K562 (cell line): ENCODE results near the gene MAPKAPK2. TPM values are rescaled to one million over a fixed set of nuclear protein-coding genes. Genes with fewer than 3 reads are reported as not detected.

ENCODE experiments used
- ATAC-seq: fragments of 200-7000 bp; cut with Tn5 transposase; 3 replicates; pipeline ENCODE4 v1.9.1; 2020; ENCODE audit warnings: moderate library complexity
- BruUV-seq: library from RNA; stranded (reverse); fragments of 400-500 nt; replicated peaks from 2 replicates; lab custom pipeline; 2021; lab: Mats Ljungman, UMichigan
- CTCF ChIA-PET: fragments of 300-600 bp; formaldehyde crosslinking; extraction: SDS; loops from one replicate; lab custom pipeline; 2021; ENCODE audit warnings: low intra/inter-chr PET ratio; lab: Yijun Ruan, JAX
- POLR2A ChIA-PET: fragments of 300-600, 350-650 bp; sonication (Branson Sonifier 250); formaldehyde crosslinking; extraction: SDS; loops from one replicate; lab custom pipeline; 2021; ENCODE audit warnings: antibody characterized with exemption, inconsistent platforms; lab: Yijun Ruan, JAX
- DNase-seq, 4 experiments: peaks; one replicate each; pipeline versions ENCODE4 v3.0.0 to v3.0.0-alpha.2; 2011 to 2018; ENCODE audit warnings: low spot score in 3 of 4, mixed read lengths in 3 of 4; ENCODE audit errors: extremely low read depth in 1 of 4
- FAIRE-seq: peaks from 2 replicates; lab custom pipeline; 2011; peaks lifted over from hg19 to GRCh38; lab: Jason Lieb, UNC
- H2AFZ ChIP-seq: 2 replicates; pipeline ENCODE4 v1.6.0; 2011; ENCODE audit warnings: low read depth, low read length, control low read depth, inconsistent platforms
- H3K27ac ChIP-seq: fragments of 200-600 bp; 3 replicates; pipeline ENCODE4 v1.8.0; 2011; ENCODE audit warnings: low read depth, mild to moderate bottlenecking, control low read depth, inconsistent platforms, low read length, moderate library complexity, mixed read lengths; ENCODE audit errors: extremely low read depth
- H3K27me3 ChIP-seq, 2 experiments: fragments of 300-600 bp in 1 of 2; 2 replicates in 1 of 2; 3 replicates in 1 of 2; pipeline versions ENCODE4 v1.6.0 to v1.8.0; 2011; ENCODE audit warnings: inconsistent platforms in 2 of 2, low read length in 2 of 2, mild to moderate bottlenecking in 1 of 2, mixed read lengths in 1 of 2, moderate library complexity in 1 of 2; ENCODE audit not compliant: control insufficient read depth in 2 of 2, insufficient read depth in 2 of 2
- H3K36me3 ChIP-seq: fragments of 300-600 bp; 3 replicates; pipeline ENCODE4 v1.8.0; 2011; ENCODE audit warnings: mild to moderate bottlenecking, low read length, inconsistent platforms; ENCODE audit not compliant: control insufficient read depth, insufficient read depth
- H3K4me1 ChIP-seq, 2 experiments: fragments of 200-600 bp in 1 of 2; replicated peaks in 1 of 2; 2 replicates in 1 of 2; 3 replicates in 1 of 2; pipeline versions ENCODE4 v1.5.1 to v1.8.0; 2011; ENCODE audit warnings: inconsistent platforms in 2 of 2, low read length in 2 of 2, mild to moderate bottlenecking in 1 of 2, mixed read lengths in 1 of 2, moderate library complexity in 1 of 2; ENCODE audit not compliant: control insufficient read depth in 2 of 2, insufficient read depth in 2 of 2
- H3K4me2 ChIP-seq: 2 replicates; pipeline ENCODE4 v1.6.1; 2011; ENCODE audit warnings: low read length, control low read depth, inconsistent platforms, mixed read lengths; ENCODE audit not compliant: insufficient read depth
- H3K4me3 ChIP-seq: fragments of 200-600 bp; sonication (generic), shearing (Covaris generic); 2 replicates; pipeline ENCODE4 v1.5.1; 2016; ENCODE audit warnings: control low read depth, inconsistent platforms
- H3K79me2 ChIP-seq: fragments of 200-600 bp; 3 replicates; pipeline ENCODE4 v1.8.0; 2011; ENCODE audit warnings: low read length, inconsistent platforms; ENCODE audit not compliant: control insufficient read depth, insufficient read depth
- H3K9ac ChIP-seq, 2 experiments: 2 replicates each; pipeline versions ENCODE4 v1.6.0 to v1.6.1; 2011; ENCODE audit warnings: low read depth in 2 of 2, low read length in 2 of 2, control low read depth in 1 of 2, inconsistent platforms in 1 of 2, mild to moderate bottlenecking in 1 of 2, mixed read lengths in 1 of 2; ENCODE audit not compliant: insufficient read depth in 1 of 2
- H3K9me1 ChIP-seq: one replicate; pipeline ENCODE4 v1.6.0; 2011; ENCODE audit warnings: inconsistent platforms, mild to moderate bottlenecking, low read length, moderate library complexity; ENCODE audit not compliant: control insufficient read depth, insufficient read depth
- H3K9me3 ChIP-seq: replicated peaks from 2 replicates; pipeline ENCODE4 v1.5.1; 2011; ENCODE audit warnings: low read depth, low read length, inconsistent platforms; ENCODE audit not compliant: control insufficient read depth, insufficient read depth
- H4K20me1 ChIP-seq: replicated peaks from 2 replicates; pipeline ENCODE4 v1.6.1; 2011; ENCODE audit warnings: low read length, inconsistent platforms, mixed read lengths; ENCODE audit not compliant: control insufficient read depth, insufficient read depth
- ATF1 ChIP-seq, 2 experiments: fragments of 450-650 bp in 1 of 2; IDR thresholded peaks; 2 replicates each; pipeline ENCODE4 v1.6.1; 2016; ENCODE audit warnings: missing compliant biosample characterization in 1 of 2, missing genetic modification characterization in 1 of 2
- BRD4 ChIP-seq: fragments of 200-600 bp; sonication (generic); IDR thresholded peaks from 2 replicates; pipeline ENCODE4 v1.6.1; 2017; ENCODE audit warnings: inconsistent platforms
- CHD4 ChIP-seq: fragments of 200-600 bp; sonication (generic); IDR thresholded peaks from 3 replicates; pipeline ENCODE4 v1.6.1; 2012; ENCODE audit warnings: low read depth, mild to moderate bottlenecking, mixed read lengths, low read length, inconsistent platforms; ENCODE audit not compliant: insufficient read depth, insufficient replicate concordance, poor library complexity, severe bottlenecking
- ELF2 ChIP-seq: fragments of 250-450 bp; sonication (Bioruptor Pico); IDR thresholded peaks from 2 replicates; pipeline ENCODE4 v1.5.0; 2021; ENCODE audit warnings: mild to moderate bottlenecking
- FOXM1 ChIP-seq, 2 experiments: fragments of 450-650 bp in 1 of 2; sonication (generic) in 1 of 2; formaldehyde crosslinking in 1 of 2; IDR thresholded peaks; 2 replicates each; pipeline versions ENCODE4 v1.6.1 to v1.9.0; 2017 to 2022; ENCODE audit warnings: low read depth in 2 of 2, mild to moderate bottlenecking in 2 of 2, missing genetic modification reagents in 1 of 2, moderate library complexity in 1 of 2
- GTF2E2 ChIP-seq: fragments of 200-800 bp; sonication (Bioruptor generic); IDR thresholded peaks from 2 replicates; pipeline ENCODE4 v1.6.1; 2016; ENCODE audit warnings: missing genetic modification characterization, missing compliant biosample characterization
- SAFB ChIP-seq: fragments of 200-400 bp; formaldehyde crosslinking; IDR thresholded peaks from 2 replicates; pipeline ENCODE4 v1.6.1; 2017; ENCODE audit warnings: low read depth, low read length, borderline replicate concordance
- TAF7 ChIP-seq: fragments of 450-650 bp; IDR thresholded peaks from 2 replicates; pipeline ENCODE4 v1.6.1; 2016; ENCODE audit warnings: missing genetic modification characterization, missing compliant biosample characterization
- ZBTB17 ChIP-seq: fragments of 450-650 bp; formaldehyde crosslinking; IDR thresholded peaks from 2 replicates; pipeline ENCODE4 v1.4.0; 2020; ENCODE audit warnings: mild to moderate bottlenecking
- ZNF407 ChIP-seq: fragments of 450-650 bp; IDR thresholded peaks from 2 replicates; pipeline ENCODE4 v1.6.1; 2016; ENCODE audit warnings: low read depth
- ZNF584 ChIP-seq: fragments of 200-800 bp; sonication (Bioruptor generic); IDR thresholded peaks from 2 replicates; pipeline ENCODE4 v1.6.1; 2016; ENCODE audit warnings: low read depth, mild to moderate bottlenecking, missing genetic modification characterization, missing compliant biosample characterization
- WGBS: fragments of 100-300 bp; shearing (Covaris generic); methylation state at CpG from one replicate; pipeline ENCODE4 v1.1.6; 2016; ENCODE audit warnings: low coverage, mixed read lengths; ENCODE audit not compliant: insufficient coverage; ENCODE audit errors: missing lambda C conversion rate; 5-methylcytosine and 5-hydroxymethylcytosine counted together
- in situ Hi-C: fragments of 300-500 bp; cut with MboI; formaldehyde crosslinking; loops from 4 replicates; pipeline ENCODE4 v1.15.0; 2018; ENCODE audit warnings: inconsistent platforms, mixed read lengths
- intact Hi-C: fragments of 100-400 bp; cut with micrococcal nuclease; formaldehyde crosslinking; loops from 2 replicates; pipeline ENCODE4 v1.14.2; 2022
- polyA plus RNA-seq, 8 experiments: library from polyadenylated mRNA; depleted of rRNA in 4 of 8; stranded (reverse) in 5 of 8; unstranded in 3 of 8; fragments of >200 nt; fragmentation: Nextera tagmentation in 2 of 8; fragmentation: Illumina TruSeq in 1 of 8; extraction: Ambion mirVana in 2 of 8; extraction: Trizol in 1 of 8; gene quantifications; 2 replicates each; pipeline versions ENCODE4 v1.2.1 to v1.2.3, GENCODE V29; 2011 to 2014; ENCODE audit warnings: inconsistent platforms in 1 of 8, missing spikeins in 1 of 8
- total RNA-seq, 7 experiments: library from RNA; depleted of rRNA in 6 of 7; stranded (reverse); fragments of >200 nt in 6 of 7; fragmentation: Illumina TruSeq in 2 of 7; extraction: Trizol in 2 of 7; gene quantifications; 2 replicates each; pipeline versions ENCODE4 v1.2.1 to v1.2.3, GENCODE V29; 2011 to 2021; ENCODE audit warnings: low replicate concordance in 1 of 7

Gene MAPKAPK2
- total and polyA plus RNA-seq, 9 of the 15 experiments (the other 6 are each of a cell fraction or from before 2014, with no cell fraction given), result 0.63 to 94.2 (median 52.1) TPM

DNA sequence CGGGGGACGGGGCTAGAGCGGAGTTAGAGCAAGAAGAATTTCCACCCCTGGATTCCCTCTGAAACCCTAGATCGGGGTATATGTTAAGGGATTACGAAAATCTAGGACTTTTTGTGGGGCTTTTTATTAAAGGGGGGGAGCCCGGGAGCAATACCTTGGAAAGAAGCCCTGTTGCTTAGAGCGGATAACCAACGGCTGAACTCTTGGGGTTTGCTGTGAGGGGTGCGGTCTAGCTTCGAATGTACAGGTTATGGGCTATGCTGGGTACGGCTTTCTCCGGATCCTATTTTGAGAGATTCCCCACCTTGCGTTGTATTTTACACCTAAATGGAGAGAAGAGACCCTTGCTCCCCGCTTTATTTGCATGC, 48.7 kb upstream of the MAPKAPK2 start:
- H3K4me2 ChIP-seq, result peak overlapping the region; percentile 92
- no peaks in the 10 kb centered on the region for H4K20me1 ChIP-seq
- TF ChIP-seq GTF2E2 (tag) (peak; percentile 61; the same call in 1 of the 2 replicates), FOXM1 (IDR thresholded peaks at IDR 0.05; ENCODE audit: low read depth) (no peak), FOXM1 (CRISPR knock-in tag; IDR thresholded peaks at IDR 0.05; ENCODE audit: low read depth) (no peak), ZBTB17 (CRISPR knock-in tag) (no peak), CHD4 (peak; percentile 57), ZNF407 (no peak), ZNF584 (CRISPR knock-in tag) (no peak), ELF2 (CRISPR knock-in tag) (no peak), ATF1 (CRISPR knock-in tag; IDR thresholded peaks at IDR 0.05) (no peak), ATF1 (tag; IDR thresholded peaks at IDR 0.05) (no peak), BRD4 (0 out of 2 replicates have a peak, but pooled peaks have one; percentile 45), SAFB (no peak), TAF7 (tag) (0 out of 2 replicates have a peak, but pooled peaks have one; percentile 6)
- TF ChIP-seq, all 486 proteins: peak for 4
- DNase-seq, result peak in 1 of 4 experiments; percentile 55
- no TSS peak for BruUV-seq
- Histone ChIP-seq H3K9ac (peak overlapping the region; percentile 76 to 93), H3K27ac (peak overlapping the region; percentile 77), H3K9me1 (no peaks in the 10 kb centered on the region), H3K4me3 (peak overlapping the region; percentile 87), H3K79me2 (peaks cover 38% of the 10 kb centered on the region), H3K27me3 (no peaks in the 10 kb centered on the region), H3K4me1 (peaks cover 14 to 24% of the 10 kb centered on the region in 2 experiments), H2AFZ (peak overlapping the region; percentile 95), H3K36me3 (peaks cover 24% of the 10 kb centered on the region), H3K9me3 (no peaks in the 10 kb centered on the region)
- peak; percentile 54 for ATAC-seq
- in situ Hi-C loops (no loop called here), intact Hi-C loops (loop anchor here (2.0 kb wide), 2 partner anchors 99 to 165 kb away; no protein-coding TSS in a partner anchor)
- under 1% methylated on average over 14 of the region's 14 CpGs for WGBS
- POLR2A ChIA-PET, result interaction anchor here (0.6 to 4.7 kb wide), 17 partner anchors 8 to 1859 kb away, joined by 3 to 57 read pairs (median 5); partner anchors contain the start of genes EIF2D and PFKFB2
- no peak for FAIRE-seq
- CTCF ChIA-PET, result interaction anchor here (0.6 to 4.2 kb wide), 5 partner anchors 23 to 869 kb away, joined by 3 to 63 read pairs (median 6); no protein-coding TSS in a partner anchor
